ENCODE measurements around the gene SORCS2. TPM values are rescaled to one million over a fixed set of nuclear protein-coding genes. Genes with fewer than 3 reads are reported as not detected.
A peak's percentile ranks its signal among the peaks of the same experiment; 100 is the strongest.

Gene SORCS2
- total and polyA plus RNA-seq, 3 donors from 2014 or later: 2.7 to 4.6 (median 2.9) TPM

DNA sequence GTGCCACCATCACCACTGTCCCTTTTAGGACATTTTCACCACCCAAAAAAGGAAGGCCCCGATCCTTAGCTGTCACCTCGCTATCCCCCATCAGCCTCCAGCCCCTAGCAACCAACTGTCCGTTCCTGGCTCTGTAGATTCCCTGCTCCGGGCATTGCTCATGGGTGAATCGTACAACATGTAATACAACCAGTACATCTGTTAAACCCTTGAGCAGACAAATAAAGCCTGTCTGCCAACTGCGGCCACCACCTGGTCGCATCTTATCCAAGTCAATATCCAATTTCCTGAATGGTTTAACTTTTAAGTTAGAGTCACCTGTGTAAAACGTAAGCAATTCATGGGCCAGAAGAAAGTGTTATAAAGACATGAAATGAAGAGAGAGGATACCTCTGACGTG is 495.5 kb downstream of the SORCS2 start:
- intact Hi-C loops (cut with DNase I; ENCODE audit: low total_unique reads): no loop called here
- H3K4me3 ChIP-seq: no peak overlapping the region
- no peaks in the 10 kb centered on the region for H3K9me3 ChIP-seq
- no peak overlapping the region for H3K27ac ChIP-seq
- no peaks in the 10 kb centered on the region for H3K4me1 ChIP-seq
- no peaks in the 10 kb centered on the region for H3K36me3 ChIP-seq (ENCODE audit: low read depth, missing control alignments)
- DNase-seq: no peak
- no peak for TF ChIP-seq POLR2A (IDR thresholded peaks at IDR 0.05)
- TF ChIP-seq, protein P1, sequence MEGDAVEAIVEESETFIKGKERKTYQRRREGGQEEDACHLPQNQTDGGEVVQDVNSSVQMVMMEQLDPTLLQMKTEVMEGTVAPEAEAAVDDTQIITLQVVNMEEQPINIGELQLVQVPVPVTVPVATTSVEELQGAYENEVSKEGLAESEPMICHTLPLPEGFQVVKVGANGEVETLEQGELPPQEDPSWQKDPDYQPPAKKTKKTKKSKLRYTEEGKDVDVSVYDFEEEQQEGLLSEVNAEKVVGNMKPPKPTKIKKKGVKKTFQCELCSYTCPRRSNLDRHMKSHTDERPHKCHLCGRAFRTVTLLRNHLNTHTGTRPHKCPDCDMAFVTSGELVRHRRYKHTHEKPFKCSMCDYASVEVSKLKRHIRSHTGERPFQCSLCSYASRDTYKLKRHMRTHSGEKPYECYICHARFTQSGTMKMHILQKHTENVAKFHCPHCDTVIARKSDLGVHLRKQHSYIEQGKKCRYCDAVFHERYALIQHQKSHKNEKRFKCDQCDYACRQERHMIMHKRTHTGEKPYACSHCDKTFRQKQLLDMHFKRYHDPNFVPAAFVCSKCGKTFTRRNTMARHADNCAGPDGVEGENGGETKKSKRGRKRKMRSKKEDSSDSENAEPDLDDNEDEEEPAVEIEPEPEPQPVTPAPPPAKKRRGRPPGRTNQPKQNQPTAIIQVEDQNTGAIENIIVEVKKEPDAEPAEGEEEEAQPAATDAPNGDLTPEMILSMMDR (IDR thresholded peaks at IDR 0.05): no peak
- H3K27me3 ChIP-seq: no peaks in the 10 kb centered on the region
- WGBS, 2 donors: 91 to 95% methylated on average over 9 of the region's 9 CpGs

DNA sequence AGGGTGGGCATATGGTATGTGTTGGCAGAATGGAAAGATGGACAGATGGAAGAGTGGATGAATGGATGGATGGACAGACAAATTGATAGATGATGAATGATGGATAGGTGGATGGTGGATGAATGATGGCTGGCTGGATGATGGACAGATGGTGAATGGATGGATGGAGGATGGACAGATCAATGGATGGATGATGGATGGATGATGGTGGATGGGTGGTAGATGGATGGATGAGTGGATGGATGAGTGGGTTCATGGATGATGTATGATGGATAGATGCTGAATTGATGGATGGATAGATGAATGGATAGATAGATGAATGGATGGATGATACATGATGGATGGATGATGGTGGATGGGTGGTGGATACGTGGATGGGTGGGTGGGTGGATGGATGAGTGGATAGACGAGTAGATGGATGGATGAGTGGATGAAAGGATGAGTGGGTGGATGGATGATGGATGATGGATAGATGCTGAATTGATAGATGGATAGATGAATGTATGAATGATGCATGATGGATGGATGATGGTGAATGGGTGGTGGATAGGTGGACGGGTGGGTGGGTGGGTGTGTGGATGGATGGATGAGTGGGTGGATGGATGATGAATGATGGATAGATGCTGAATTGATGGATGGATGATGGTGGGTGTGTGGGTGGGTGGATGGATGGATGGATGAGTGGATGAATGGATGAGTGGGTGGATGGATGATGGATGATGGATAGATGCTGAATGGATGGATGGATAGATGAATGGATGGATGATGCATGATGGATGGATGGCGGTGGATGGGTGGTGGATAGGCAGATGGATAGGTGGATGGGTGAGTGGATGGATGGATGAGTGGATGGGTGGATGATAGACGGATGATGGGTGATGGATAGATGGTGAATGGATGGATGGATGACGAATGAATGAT is 497.7 kb downstream of the SORCS2 start:
- H3K9me3 ChIP-seq: no peaks in the 10 kb centered on the region
- H3K36me3 ChIP-seq (ENCODE audit: low read depth, missing control alignments): no peaks in the 10 kb centered on the region
- H3K4me3 ChIP-seq: no peak overlapping the region
- no peak overlapping the region for H3K27ac ChIP-seq
- DNase-seq: no peak
- TF ChIP-seq, protein P1 (IDR thresholded peaks at IDR 0.05): no peak
- TF ChIP-seq POLR2A (IDR thresholded peaks at IDR 0.05): no peak
- intact Hi-C loops (cut with DNase I; ENCODE audit: low total_unique reads): no loop called here
- H3K27me3 ChIP-seq: no peaks in the 10 kb centered on the region
- H3K4me1 ChIP-seq: no peaks in the 10 kb centered on the region
- 88 to 90% methylated on average over 6 of the region's 6 CpGs for WGBS, 2 donors

DNA sequence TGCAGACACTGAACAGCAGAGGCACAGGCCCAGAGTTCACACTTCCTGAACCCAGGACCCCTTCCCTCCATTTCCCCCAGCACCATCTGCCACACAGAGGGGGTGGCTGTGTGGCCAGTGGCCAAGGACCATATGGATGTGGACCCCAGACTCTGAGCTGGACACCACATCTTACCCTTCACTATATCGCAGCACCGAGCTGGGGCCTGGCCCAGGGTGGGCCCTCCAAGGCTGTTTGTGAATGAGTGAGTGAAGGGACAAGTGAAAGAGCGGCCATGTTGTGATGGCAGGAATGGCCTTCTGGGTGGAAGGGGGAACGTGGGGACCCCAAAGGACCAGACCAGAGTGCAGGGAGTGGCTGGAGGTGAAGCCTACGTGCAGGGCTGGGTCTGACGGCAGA is 498.7 kb downstream of the SORCS2 start:
- Histone ChIP-seq H3K9me3 (no peaks in the 10 kb centered on the region), H3K27me3 (no peaks in the 10 kb centered on the region), H3K27ac (no peak overlapping the region), H3K4me3 (no peak overlapping the region), H3K36me3 (ENCODE audit: low read depth, missing control alignments) (no peaks in the 10 kb centered on the region), H3K4me1 (no peaks in the 10 kb centered on the region)
- 88 to 93% methylated on average over 6 of the region's 6 CpGs for WGBS, 2 donors
- no peak for TF ChIP-seq POLR2A (IDR thresholded peaks at IDR 0.05)
- TF ChIP-seq, protein P1 (IDR thresholded peaks at IDR 0.05): no peak
- intact Hi-C loops (cut with DNase I; ENCODE audit: low total_unique reads): no loop called here
- no peak for DNase-seq

DNA sequence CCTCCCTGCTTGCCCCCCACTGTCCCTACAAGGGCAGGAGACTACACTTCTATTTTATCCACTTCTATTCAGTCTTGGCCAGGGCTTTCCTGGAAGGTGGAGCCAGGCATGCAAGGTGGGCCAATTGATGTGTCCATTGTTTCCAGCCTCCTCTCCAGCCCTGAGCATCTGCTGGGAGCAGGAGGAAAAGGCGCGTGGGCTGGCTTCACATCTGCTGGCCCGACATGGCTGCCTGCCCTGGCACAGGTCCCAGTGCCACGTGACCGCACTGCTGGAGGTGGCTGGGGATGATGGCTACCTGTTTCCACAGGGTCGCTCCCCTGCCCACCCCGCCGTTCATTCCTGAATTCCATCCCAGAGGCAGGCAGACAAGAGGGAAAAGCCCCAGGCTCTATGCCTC is 499.6 kb downstream of the SORCS2 start:
- no peaks in the 10 kb centered on the region for H3K9me3 ChIP-seq
- no peaks in the 10 kb centered on the region for H3K36me3 ChIP-seq (ENCODE audit: low read depth, missing control alignments)
- no peaks in the 10 kb centered on the region for H3K27me3 ChIP-seq
- TF ChIP-seq POLR2A (IDR thresholded peaks at IDR 0.05): no peak
- TF ChIP-seq, protein P1 (IDR thresholded peaks at IDR 0.05): no peak
- H3K27ac ChIP-seq: no peak overlapping the region
- 36 to 86% methylated on average over 4 to 8 of the region's 8 CpGs for WGBS, 2 donors
- no peaks in the 10 kb centered on the region for H3K4me1 ChIP-seq
- H3K4me3 ChIP-seq: no peak overlapping the region
- intact Hi-C loops (cut with DNase I; ENCODE audit: low total_unique reads): no loop called here
- DNase-seq: peak; percentile 68
